CD4-positive, alpha-beta T cell treated with Interleukin-17A for 1 hour (primary cell): ENCODE measurements around the gene ACTR8.
"Not testable (repeated sequence)": the region's sequence is repeated elsewhere in the genome, so short reads cannot be mapped to it uniquely, and the experiment has no call there.

Experiments
- DNase-seq: peaks from one replicate; pipeline ENCODE4 v3.0.0-alpha.2; 2020

Gene ACTR8

DNA sequence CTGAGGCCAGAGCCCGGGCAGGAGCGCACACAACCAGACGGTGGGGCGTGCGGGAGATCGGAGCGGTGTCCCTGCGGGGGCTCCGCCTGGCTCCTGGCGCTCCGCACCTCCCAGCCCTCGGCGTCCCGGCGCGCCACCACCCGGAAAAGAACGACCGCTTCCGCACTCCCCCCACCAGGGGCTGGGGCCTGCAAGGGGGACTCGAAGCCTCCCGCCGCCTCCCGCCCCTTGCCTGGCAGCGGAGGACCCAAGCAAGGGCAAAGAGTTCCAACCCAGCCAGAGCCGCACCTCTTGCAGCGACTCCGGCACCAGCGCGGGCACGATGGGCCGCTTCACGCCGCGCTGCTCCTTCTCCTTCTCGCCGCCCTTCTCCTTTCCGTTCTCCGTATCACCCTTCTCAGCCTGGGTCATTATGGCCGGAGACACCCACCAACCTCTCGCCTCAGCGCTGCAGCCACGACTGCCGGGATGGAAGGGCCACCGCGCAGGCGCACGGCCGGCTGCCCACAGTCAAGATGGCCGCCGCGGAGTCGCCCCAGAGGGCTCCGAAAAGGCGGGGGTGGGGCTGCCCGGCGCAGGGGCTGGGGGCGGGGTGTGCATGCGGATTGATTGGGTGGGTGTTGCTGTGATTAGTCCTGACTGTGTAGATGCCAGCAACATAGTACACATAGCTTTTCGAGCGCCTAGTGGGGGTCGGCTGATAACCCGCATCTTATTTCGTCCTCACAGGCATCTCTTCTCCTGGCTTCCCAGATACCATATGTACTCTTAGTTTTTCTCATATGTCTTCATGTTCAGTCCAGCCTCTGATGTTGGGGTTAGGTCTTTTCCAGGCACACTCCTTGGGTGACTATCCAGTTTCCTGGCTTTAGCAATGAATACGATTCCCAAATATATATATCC is at the start of gene ACTR8:
TSS of gene ACTR8 (minus strand) at position 462 of the 903 bp plus-strand sequence. CDS start at position 411, 51 bp downstream.
- peak; percentile 90 for DNase-seq

GRCh38 chr3:53927208-53927872 is 45.4 kb upstream of the ACTR8 start:
- not testable (repeated sequence) for DNase-seq

- DNase-seq: peak; percentile 25
Observed at GRCh38 chr3:53921296-53921695, 39.3 kb upstream of the ACTR8 start.

DNA sequence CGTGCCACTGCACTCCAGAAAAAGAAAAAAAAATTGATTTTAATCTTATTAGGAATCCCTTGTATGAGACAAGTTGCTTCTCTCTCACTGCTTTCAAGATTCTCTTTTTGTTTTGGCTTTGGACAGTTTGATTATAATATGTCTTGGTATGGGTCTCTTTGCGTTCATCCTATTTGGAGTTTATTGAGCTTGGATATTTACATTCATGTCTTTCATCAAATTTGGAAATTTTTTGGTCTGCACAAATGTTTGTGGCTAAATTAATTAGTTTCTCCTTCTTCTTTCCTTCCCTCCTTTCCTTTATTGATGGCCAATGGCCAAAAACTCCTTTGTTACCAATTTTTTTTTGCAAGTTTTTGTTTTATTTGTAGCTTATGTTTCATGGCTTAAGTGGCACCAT is 37.8 kb upstream of the ACTR8 start:
- DNase-seq: no peak

DNA sequence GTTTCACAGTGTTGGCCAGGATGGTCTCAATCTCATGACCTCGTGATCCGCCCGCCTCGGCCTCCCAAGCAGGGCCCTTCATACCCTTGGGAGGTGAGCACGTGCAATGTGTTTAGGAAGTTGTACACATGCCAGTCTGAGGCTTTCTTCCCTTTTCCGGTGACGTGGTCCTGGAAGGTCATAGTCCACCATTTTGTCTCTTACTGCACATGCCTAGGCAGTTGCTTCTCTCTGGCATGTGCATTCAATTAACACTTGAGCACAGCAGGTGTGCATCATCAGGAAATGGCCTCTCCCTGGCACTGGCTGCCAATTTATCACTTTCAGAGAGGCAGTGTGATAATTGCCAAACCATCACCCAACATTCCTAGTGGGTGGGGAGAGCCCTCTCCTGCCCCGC is 31.4 kb upstream of the ACTR8 start:
- DNase-seq: no peak

DNA sequence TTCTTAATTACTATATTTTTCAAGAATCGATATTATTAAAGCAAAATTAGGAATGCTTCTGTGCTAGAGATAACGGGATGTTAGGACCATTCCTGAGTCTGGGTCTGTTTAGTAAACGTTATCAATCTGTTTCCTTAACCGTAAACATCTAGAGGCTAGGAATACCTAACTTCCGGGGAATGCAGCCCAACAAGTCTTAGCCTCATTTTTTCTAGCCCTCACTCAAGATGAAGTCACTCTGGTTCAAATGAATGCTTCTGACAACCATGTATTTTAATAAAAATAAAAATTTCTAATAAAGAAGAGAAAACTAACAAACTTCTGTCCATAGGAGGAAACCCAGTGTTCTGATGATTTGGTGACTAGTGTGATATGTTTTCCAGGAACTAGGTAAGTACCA is 20.8 kb upstream of the ACTR8 start:
- no peak for DNase-seq

- DNase-seq: no peak
Observed at GRCh38 chr3:53902067-53902466, 20.1 kb upstream of the ACTR8 start.

DNA sequence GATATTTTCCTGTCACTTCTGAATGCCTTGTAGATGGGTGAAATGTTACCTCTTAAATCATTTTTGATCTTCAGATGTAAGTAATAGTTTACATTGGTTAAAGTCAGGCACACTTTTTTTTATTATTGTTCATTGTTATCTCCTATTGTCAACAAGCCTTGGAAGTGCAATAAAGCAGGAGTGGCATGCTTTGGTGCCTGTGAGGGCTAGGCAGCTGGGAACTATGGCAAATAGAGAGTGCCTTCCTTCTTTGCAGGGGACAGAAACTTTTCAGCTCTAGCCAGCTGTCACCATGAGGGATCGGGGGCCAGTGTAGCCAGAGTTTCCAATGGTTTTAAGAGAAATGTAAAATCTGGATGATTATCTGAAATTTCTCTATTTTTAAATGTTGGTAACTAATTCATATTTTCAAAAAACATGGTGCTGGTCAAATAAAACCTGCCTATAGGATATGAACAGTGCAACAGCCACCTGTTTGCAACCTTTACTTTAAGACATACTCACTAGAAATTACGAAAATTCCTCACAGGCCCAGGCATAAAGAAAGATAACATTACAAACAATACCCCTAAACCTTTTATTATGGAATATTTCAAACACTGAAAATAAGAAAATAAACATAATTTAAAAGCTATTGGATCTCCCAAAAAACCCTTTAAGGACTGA is 18.8 kb upstream of the ACTR8 start:
- no peak for DNase-seq

- DNase-seq: no peak
Observed at GRCh38 chr3:53899750-53900149, 17.8 kb upstream of the ACTR8 start.

DNA sequence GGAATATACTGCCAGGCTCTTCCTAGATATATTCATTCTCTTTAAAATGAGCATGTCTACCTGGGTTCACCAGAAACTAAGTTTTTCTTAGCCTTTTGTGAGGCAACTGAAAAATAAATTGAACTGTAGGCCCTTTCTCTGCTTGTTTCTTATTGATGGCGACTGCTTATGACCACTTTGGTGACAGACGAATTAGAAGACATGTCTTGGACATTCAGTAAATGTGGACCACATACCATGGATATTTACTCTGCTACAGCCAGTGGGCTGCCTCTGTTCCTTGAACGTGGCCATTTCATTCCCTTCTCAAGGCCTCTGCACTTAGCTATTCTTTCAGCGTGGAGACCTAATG is 10.3 kb upstream of the ACTR8 start:
- DNase-seq: no peak

DNA sequence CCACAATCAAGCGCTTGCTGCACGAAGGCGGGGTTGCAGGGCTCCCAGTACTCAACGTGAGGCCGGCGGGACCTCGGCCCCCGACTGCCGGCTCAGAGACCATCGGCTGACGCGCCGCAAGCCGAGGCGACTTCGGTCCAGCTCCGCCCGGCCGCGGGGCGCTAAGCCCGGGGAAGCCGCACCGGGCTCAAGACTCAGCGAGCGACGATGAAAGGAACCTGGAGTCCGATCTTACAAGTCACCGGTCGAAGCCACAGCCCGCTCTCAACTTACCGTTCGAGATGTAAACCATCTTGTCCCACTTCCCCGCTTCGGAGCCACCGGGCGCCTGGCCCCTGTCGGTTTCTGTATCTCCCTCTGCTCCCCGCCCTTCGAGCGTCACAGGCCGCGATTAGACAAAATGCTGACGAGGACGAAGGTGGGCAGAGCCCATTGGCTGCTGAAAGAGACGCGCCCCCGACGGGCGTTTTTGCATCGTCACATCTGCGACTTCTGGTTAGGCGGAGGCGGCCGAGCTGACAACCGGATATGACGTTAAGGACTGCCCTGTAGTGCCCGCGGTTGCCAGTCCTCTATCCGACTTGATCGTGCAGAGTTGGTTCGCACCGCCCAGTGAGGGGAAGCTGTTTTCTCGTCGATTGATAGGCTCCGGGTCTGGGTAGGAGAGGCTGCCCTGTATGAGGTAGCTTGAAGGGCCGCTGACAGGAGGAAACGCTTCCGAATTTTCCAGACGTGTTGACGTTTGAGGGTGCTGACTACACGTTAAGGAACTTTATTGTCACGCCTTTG is 9.7 kb upstream of the ACTR8 start, which contains the start of gene SELENOK:
TSS of gene SELENOK (minus strand) at position 363 of the 789 bp plus-strand sequence.
- peak; percentile 99 for DNase-seq

DNA sequence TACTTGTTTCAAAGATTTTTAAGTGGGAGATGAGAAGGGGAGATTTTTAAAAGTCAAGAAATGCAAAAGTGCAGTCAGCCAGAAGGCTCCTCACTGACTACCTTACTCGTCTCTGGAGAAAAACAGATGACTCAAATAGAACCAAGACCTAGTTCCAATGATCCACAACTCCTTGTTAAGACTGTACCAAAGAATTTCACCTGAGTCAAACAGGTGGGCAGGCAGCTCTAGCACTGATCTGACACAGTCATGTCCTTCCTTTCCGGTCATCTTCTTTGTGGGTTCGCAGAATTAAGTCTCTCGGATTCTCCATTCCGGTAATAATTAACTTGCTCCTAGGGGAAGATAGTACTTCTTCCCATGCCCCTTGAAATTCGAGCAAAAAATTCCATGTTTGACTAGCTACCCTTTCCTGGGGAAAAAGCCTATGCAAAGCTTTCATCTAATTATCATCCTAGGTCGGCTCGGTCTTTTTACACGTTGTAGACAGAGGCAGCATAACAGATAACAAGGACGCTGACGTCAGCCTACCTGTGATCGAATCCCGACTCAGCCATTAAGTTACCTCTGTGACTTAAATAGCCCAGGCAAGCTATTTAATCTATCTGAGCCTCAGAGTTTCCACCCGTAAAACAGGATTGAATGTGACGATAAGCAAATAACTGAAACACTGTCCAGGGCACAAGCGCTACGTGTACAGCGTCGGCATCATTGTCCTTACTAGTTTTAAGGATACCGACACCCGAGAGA is 8.9 kb upstream of the ACTR8 start:
- DNase-seq: peak; percentile 77

GRCh38 chr3:53888232-53888631 is 6.3 kb upstream of the ACTR8 start:
- no peak for DNase-seq

DNA sequence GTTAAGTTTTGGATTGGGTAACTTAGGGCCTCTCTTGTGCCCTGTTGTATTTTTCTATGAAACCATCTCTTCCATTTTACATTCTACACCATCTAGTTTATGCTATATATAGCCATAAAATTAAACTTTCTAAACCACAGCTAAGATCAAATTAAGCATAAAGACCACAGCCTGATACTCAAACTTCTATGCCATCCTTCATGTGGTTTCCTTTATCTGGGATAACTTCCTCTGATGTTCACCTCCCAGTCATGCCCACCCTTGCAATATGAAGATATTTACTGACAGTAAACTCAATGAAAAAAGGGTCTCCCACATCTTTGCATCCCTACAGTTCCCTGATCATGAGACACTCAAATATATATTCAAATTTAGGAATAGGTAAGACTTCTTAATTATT is 5.5 kb upstream of the ACTR8 start:
- DNase-seq: peak; percentile 15

GRCh38 chr3:53885239-53885638 is 3.3 kb upstream of the ACTR8 start:
- DNase-seq: no peak

DNA sequence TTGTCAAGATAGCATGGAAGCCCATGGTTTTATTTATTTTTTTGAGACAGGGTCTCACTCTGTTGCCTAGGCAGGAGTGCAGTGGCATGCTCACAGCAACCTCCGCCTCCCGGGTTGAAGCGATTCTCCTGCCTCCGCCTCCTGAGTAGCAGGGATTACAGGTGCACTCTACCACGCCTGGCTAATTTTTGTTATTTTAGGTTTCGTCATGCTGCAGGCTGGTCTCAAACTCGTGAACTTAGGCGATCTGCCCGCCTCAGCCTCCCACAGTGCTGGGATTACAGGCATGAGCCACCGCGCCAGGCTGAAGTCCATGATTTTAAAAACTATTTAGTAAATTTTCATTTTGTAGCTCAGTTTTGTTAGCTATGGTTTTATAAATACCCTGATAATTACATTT is 2.7 kb upstream of the ACTR8 start:
- no peak for DNase-seq

GRCh38 chr3:53883008-53883407 is 1.1 kb upstream of the ACTR8 start:
- no peak for DNase-seq

GRCh38 chr3:53880396-53881345 is 1.3 kb downstream of the ACTR8 start:
- no peak for DNase-seq

DNA sequence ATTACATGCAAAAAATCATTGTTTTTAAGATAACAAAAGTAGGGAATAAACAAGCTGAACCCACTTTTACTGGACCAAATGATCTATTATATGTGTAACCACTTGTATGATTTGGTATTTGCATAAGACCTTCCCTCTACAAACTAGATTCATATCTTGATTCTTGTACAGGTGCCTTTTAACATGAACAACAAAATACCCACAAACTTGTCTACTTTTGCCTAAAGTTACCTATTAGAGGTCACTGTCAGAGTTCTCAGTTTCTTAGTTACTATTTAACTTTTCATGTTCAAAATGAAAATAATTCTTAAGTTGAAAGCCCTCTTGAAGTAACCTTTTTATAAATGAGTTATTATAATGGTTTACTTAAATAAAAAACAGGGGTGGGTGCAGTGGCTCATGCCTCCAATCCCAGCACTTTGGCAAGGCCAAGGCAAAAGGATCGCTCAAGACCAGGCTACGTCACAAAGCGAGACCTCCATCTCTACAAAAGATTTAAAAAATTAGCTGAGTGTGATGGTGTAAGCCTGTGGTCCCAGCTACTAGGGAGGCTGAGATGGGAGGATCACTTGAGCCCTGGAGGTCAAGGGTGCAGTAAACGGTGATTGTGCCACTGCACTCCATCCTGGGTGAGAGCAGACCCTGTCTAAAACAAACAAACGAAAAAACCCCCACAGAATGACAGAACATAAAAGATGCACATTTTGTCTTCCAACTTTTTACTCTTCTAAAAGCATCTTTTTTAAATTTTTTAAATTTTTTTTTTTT is 16.0 kb downstream of the ACTR8 start:
- DNase-seq: no peak

DNA sequence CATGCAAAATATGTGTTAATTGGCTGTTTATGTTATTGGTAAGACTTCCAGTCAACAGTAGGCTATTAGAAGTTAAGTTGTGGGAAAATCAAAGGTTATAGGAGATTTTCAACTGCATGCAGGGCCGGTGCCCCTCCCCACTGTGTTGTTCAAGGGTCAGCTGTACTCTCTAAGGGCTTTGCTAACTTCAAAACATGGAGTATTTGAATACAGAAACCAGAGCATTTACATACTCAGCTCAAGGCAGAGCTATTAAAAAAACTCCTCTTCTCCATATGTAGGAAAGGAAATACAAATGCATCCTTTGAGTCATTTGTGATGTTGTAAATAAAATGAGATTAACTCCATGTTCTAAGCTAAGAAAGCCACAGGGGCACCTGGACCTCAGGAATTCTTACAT is 18.8 kb downstream of the ACTR8 start:
- no peak for DNase-seq
